ENCODE data around the gene AKAP11. TPM values are rescaled to one million over a fixed set of nuclear protein-coding genes. Genes with fewer than 3 reads are reported as not detected.

Gene AKAP11
- total and polyA plus RNA-seq, 2 of the 8 experiments (the other 6 are each of a cell fraction or from before 2014, with no cell fraction given): 4.5 to 21.9 TPM

DNA sequence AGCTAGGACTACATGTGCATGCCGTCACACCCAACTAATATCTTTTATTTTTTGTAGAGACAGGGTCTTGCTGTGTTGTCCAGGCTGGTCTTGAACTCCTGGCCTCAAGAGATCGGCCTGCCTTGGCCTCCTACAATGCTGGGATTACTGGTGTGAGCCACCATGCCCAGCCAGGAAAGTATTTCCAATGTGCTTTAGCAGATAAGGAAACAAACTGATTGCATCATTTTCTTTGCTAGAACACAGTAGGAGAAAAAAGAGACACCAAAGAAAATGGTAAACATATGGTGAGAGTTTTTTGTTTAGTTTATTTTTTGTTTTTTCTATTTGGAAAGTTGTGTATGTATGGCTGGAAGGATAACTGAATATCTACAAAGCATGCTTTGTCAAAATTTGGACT, 46.9 kb upstream of the AKAP11 start:
- H3K4ac ChIP-seq (replicated peaks; ENCODE audit: insufficient read length, low read depth, low read length): no peak overlapping the region
- H4K8ac ChIP-seq (ENCODE audit: extremely low read depth, insufficient read depth, low read length): no peak overlapping the region
- H3K9ac ChIP-seq (replicated peaks in 1 of 4; ENCODE audit: extremely low read depth in 1 of 4, low read depth in 3 of 4, low read length in 3 of 4): no peak overlapping the region
- H3K27ac ChIP-seq (ENCODE audit: low read depth, low read length): no peak overlapping the region
- CTCF ChIA-PET (ENCODE audit: partially characterized antibody): interaction anchor here (0.8 to 1.6 kb wide), 4 partner anchors 8 to 28 kb away, joined by 3 to 4 read pairs (median 4); no protein-coding TSS in a partner anchor
- H3K23me2 ChIP-seq (ENCODE audit: low read depth, low read length): no peaks in the 10 kb centered on the region; the same call in 1 of the 2 replicates
- H3K9me3 ChIP-seq (ENCODE audit: insufficient read depth in 2 of 2, low read depth in 1 of 2, low read length in 1 of 2): no peaks in the 10 kb centered on the region
- no peak overlapping the region for H3K56ac ChIP-seq (replicated peaks; ENCODE audit: insufficient read length, low read depth, low read length)
- H4K20me1 ChIP-seq (replicated peaks in 1 of 2; ENCODE audit: control insufficient read depth in 1 of 2, insufficient read depth in 2 of 2, low read length in 2 of 2): no peaks in the 10 kb centered on the region
- no peak overlapping the region for H3K4me3 ChIP-seq (ENCODE audit: extremely low read depth in 1 of 4, insufficient read depth in 2 of 4, low read depth in 3 of 4, low read length in 4 of 4)
- no peak overlapping the region for H3K23ac ChIP-seq (ENCODE audit: insufficient read length)
- no peak overlapping the region for H4K91ac ChIP-seq (replicated peaks; ENCODE audit: insufficient read length, low read length)
- H3K4me1 ChIP-seq (replicated peaks in 1 of 4; ENCODE audit: control insufficient read depth in 3 of 4, insufficient read depth in 4 of 4, low read length in 3 of 4): peaks cover 0 to 9% (median 5%) of the 10 kb centered on the region in 4 experiments; a peak in 3 of 7 replicates
- 96% methylated on average over 2 of the region's 2 CpGs; no CpG with 5 or more reads in 1 of the 2 experiments for WGBS, 2 experiments (ENCODE audit: extremely low coverage in 1 of 2, insufficient coverage in 1 of 2, insufficient read length in 1 of 2, insufficient replicate concordance in 2 of 2, low coverage in 1 of 2, low lambda C conversion rate in 2 of 2, missing lambda C conversion rate in 1 of 2)
- H3K27me3 ChIP-seq (replicated peaks in 1 of 4; ENCODE audit: control insufficient read depth in 3 of 4, extremely low read depth in 1 of 4, insufficient read depth in 3 of 4, low read length in 3 of 4): no peaks in the 10 kb centered on the region
- no peak overlapping the region for H3K18ac ChIP-seq (ENCODE audit: extremely low read depth, low read length)
- no peak overlapping the region for H2BK120ac ChIP-seq (replicated peaks; ENCODE audit: low read depth, low read length)
- peaks cover 0 to under 1% (median 0%) of the 10 kb centered on the region in 4 experiments; a peak in 1 of 8 replicates for H3K36me3 ChIP-seq (ENCODE audit: control insufficient read depth in 2 of 4, insufficient read depth in 4 of 4, low read length in 3 of 4)
- H3K79me2 ChIP-seq (ENCODE audit: control insufficient read depth in 1 of 2, insufficient read depth in 2 of 2, low read length in 2 of 2): no peaks in the 10 kb centered on the region
- no peak overlapping the region for H3K14ac ChIP-seq (ENCODE audit: insufficient read length)
- H2BK15ac ChIP-seq (ENCODE audit: low read length): no peak overlapping the region
- FAIRE-seq (no peak), DNase-seq (ENCODE audit: low read depth in 1 of 2, low spot score in 2 of 2) (no peak)
- H2BK20ac ChIP-seq (ENCODE audit: low read length): no peak overlapping the region
- no peak overlapping the region for H4K5ac ChIP-seq (ENCODE audit: insufficient read length, low read depth, low read length)
- H3K4me2 ChIP-seq (ENCODE audit: insufficient read depth in 1 of 2, low read depth in 2 of 2, low read length in 2 of 2): no peak overlapping the region
- no peaks in the 10 kb centered on the region for H3K79me1 ChIP-seq (ENCODE audit: low read depth, low read length)
- H2BK5ac ChIP-seq (ENCODE audit: low read depth, low read length): no peak overlapping the region
- POLR2A ChIA-PET (ENCODE audit: partially characterized antibody): no interaction called here
- H2AK5ac ChIP-seq (ENCODE audit: low read depth, low read length): no peak overlapping the region
- H2BK12ac ChIP-seq (ENCODE audit: low read depth, low read length): no peak overlapping the region
- H2AFZ ChIP-seq (ENCODE audit: low read length): no peak overlapping the region
- no peak for TF ChIP-seq ASH2L (IDR thresholded peaks at IDR 0.05; ENCODE audit: low read length)
- TF ChIP-seq PHF8 (conservative IDR thresholded peaks at IDR 0.05; ENCODE audit: low read depth, low read length): no peak
- TF ChIP-seq, protein P1, sequence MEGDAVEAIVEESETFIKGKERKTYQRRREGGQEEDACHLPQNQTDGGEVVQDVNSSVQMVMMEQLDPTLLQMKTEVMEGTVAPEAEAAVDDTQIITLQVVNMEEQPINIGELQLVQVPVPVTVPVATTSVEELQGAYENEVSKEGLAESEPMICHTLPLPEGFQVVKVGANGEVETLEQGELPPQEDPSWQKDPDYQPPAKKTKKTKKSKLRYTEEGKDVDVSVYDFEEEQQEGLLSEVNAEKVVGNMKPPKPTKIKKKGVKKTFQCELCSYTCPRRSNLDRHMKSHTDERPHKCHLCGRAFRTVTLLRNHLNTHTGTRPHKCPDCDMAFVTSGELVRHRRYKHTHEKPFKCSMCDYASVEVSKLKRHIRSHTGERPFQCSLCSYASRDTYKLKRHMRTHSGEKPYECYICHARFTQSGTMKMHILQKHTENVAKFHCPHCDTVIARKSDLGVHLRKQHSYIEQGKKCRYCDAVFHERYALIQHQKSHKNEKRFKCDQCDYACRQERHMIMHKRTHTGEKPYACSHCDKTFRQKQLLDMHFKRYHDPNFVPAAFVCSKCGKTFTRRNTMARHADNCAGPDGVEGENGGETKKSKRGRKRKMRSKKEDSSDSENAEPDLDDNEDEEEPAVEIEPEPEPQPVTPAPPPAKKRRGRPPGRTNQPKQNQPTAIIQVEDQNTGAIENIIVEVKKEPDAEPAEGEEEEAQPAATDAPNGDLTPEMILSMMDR (IDR thresholded peaks at IDR 0.05; ENCODE audit: control extremely low read depth in 1 of 3, insufficient read depth in 1 of 3, low read depth in 1 of 3, low read length in 3 of 3): no peak
- no peak for TF ChIP-seq TCF12 (IDR thresholded peaks at IDR 0.05; ENCODE audit: low read depth, low read length)
- TF ChIP-seq RXRA (IDR thresholded peaks at IDR 0.05; ENCODE audit: insufficient read depth, low read depth, low read length): no peak
- TF ChIP-seq KDM4A (IDR thresholded peaks at IDR 0.05; ENCODE audit: low read depth, low read length, severe bottlenecking): no peak
- no peak for TF ChIP-seq RFX5 (IDR thresholded peaks at IDR 0.05; ENCODE audit: borderline replicate concordance, low read depth, low read length)
- TF ChIP-seq KDM5A (IDR thresholded peaks at IDR 0.05; ENCODE audit: low read length): no peak
- TF ChIP-seq NRF1 (IDR thresholded peaks at IDR 0.05; ENCODE audit: low read depth, low read length): no peak
- no peak for TF ChIP-seq GTF2F1 (IDR thresholded peaks at IDR 0.05; ENCODE audit: borderline replicate concordance, low read depth, low read length)
- no peak for TF ChIP-seq SIX5 (IDR thresholded peaks at IDR 0.05; ENCODE audit: low read depth, low read length)
- no peak for TF ChIP-seq HDAC6 (IDR thresholded peaks at IDR 0.05; ENCODE audit: low read depth, low read length)
